Measurements from ENCODE around the gene IGSF11. TPM values are rescaled to one million over a fixed set of nuclear protein-coding genes. Genes with fewer than 3 reads are reported as not detected.

Gene IGSF11
- total RNA-seq, 4 donors from 2014 or later = 4.7 to 11.5 (median 8.6) TPM

GRCh38 chr3:118941236-118941635 is 93.4 kb downstream of the IGSF11 start:
- TF ChIP-seq CTCF (IDR thresholded peaks at IDR 0.05 in 4 of 5, conservative IDR thresholded peaks at IDR 0.05 in 1 of 5) = no peak
- no peak for TF ChIP-seq POLR2A (IDR thresholded peaks at IDR 0.05)
- H3K9me3 ChIP-seq = no peaks in the 10 kb centered on the region
- H3K36me3 ChIP-seq = no peaks in the 10 kb centered on the region
- ATAC-seq (no peak), DNase-seq (no peak)
- no peak overlapping the region for H3K4me3 ChIP-seq
- peak overlapping the region in 1 of 4 donors; percentile 65 for H3K27ac ChIP-seq
- intact Hi-C loops (cut with DNase I; ENCODE audit: low total_unique reads) (no loop called here), in situ Hi-C loops (cut with MboI; ENCODE audit: low sequenced_read_pairs in 4 of 4) (no loop called here)
- H3K4me1 ChIP-seq = peaks cover 19 to 46% of the 10 kb centered on the region in 2 donors
- no peaks in the 10 kb centered on the region for H3K27me3 ChIP-seq

DNA sequence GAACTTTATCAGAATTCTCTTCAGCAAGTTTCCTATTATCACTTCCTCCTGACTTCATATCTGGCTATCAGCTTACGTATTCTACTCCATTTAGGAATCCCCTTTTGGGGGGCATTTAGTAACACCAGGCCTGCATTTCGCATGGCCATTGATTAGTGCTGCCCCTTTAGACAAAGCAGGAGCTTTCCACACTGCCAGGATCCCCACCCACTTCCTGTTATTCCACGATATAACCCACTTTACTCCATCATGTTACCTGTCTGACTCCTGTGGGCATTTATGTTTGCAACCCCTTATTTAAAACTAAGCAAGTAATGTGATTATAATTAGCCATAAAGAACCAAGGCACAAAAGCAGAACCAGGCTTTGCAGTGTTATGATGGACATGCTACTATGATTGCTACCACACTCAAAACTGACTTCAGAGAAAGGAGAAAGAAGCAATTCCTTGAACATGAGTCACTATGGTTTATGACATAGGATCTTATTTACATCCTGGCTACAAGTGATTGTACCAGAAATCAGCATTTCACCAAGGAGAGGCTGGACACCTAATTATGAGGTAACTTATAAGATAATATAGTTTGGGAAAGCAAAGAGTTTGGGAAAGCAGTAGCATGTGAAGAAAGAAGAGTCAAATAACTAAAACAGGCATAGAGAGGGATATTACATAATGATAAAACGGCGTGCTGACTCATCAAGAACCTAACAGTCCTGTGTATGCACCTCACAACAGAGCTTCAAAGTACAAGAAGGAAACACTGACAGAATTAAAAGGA is 96.3 kb downstream of the IGSF11 start:
- Histone ChIP-seq H3K9me3 (no peaks in the 10 kb centered on the region), H3K4me3 (no peak overlapping the region), H3K27ac (peak overlapping the region in 1 of 4 donors; percentile 90), H3K27me3 (no peaks in the 10 kb centered on the region), H3K4me1 (peaks cover 41 to 68% of the 10 kb centered on the region in 2 donors), H3K36me3 (no peaks in the 10 kb centered on the region)
- peak in 1 of 2 donors; percentile 31 for ATAC-seq
- no peak for DNase-seq
- TF ChIP-seq POLR2A (IDR thresholded peaks at IDR 0.05) = no peak
- no peak for TF ChIP-seq CTCF (IDR thresholded peaks at IDR 0.05 in 4 of 5, conservative IDR thresholded peaks at IDR 0.05 in 1 of 5)
- in situ Hi-C loops (cut with MboI; ENCODE audit: low sequenced_read_pairs in 4 of 4) (no loop called here), intact Hi-C loops (cut with DNase I; ENCODE audit: low total_unique reads) (loop anchor here (10.0 kb wide), 1 partner anchor 726 kb away; the partner anchor contains the start of gene POPDC2)

- DNase-seq (peak; percentile 16 to 24), ATAC-seq (peak; percentile 65 to 67)
- Histone ChIP-seq H3K9me3 (no peaks in the 10 kb centered on the region), H3K27ac (peak overlapping the region; percentile 67 to 90 (median 78)), H3K27me3 (no peaks in the 10 kb centered on the region), H3K36me3 (no peaks in the 10 kb centered on the region), H3K4me3 (no peak overlapping the region), H3K4me1 (peaks cover 47 to 58% of the 10 kb centered on the region in 2 donors)
- no peak for TF ChIP-seq POLR2A (IDR thresholded peaks at IDR 0.05)
- in situ Hi-C loops (cut with MboI; ENCODE audit: low sequenced_read_pairs in 4 of 4) (no loop called here), intact Hi-C loops (cut with DNase I; ENCODE audit: low total_unique reads) (loop anchor here (10.0 kb wide), 1 partner anchor 728 kb away; the partner anchor contains the start of gene POPDC2)
Measured at GRCh38 chr3:118936811-118937210, 97.8 kb downstream of the IGSF11 start.

- Histone ChIP-seq H3K4me1 (peaks cover 44 to 46% of the 10 kb centered on the region in 2 donors), H3K36me3 (no peaks in the 10 kb centered on the region), H3K27me3 (no peaks in the 10 kb centered on the region), H3K9me3 (no peaks in the 10 kb centered on the region), H3K27ac (peak overlapping the region; percentile 83 to 91 (median 89)), H3K4me3 (peak overlapping the region; percentile 31 to 56 (median 50))
- in situ Hi-C loops (cut with MboI; ENCODE audit: low sequenced_read_pairs in 4 of 4) = no loop called here
- peak; percentile 93 to 96 for ATAC-seq
- TF ChIP-seq CTCF (IDR thresholded peaks at IDR 0.05 in 4 of 5, conservative IDR thresholded peaks at IDR 0.05 in 1 of 5) (no peak), POLR2A (IDR thresholded peaks at IDR 0.05) (peak in 1 of 2 donors; percentile 51)
- peak; percentile 65 to 91 for DNase-seq
- intact Hi-C loops (cut with DNase I; ENCODE audit: low total_unique reads) = loop anchor here (2.0 to 10.0 kb wide), 4 partner anchors 39 to 732 kb away; partner anchors contain the start of genes IGSF11 and POPDC2
Measured at GRCh38 chr3:118932822-118933558, 101.7 kb downstream of the IGSF11 start.
